ENCODE results near the gene MSH3.

MSH3 gene

GRCh38 chr5:80703291-80703690, 48.8 kb downstream of the MSH3 start:
- TF ChIP-seq CTCF (IDR thresholded peaks at IDR 0.05; ENCODE audit: control insufficient read depth, extremely low read depth, insufficient read depth): no peak
- DNase-seq (ENCODE audit: low read depth): no peak
- H3K4me3 ChIP-seq (ENCODE audit: low read depth, low read length): no peak overlapping the region

GRCh38 chr5:80703747-80704146, 49.3 kb downstream of the MSH3 start:
- TF ChIP-seq CTCF (IDR thresholded peaks at IDR 0.05; ENCODE audit: control insufficient read depth, extremely low read depth, insufficient read depth): no peak
- DNase-seq (ENCODE audit: low read depth): no peak
- H3K4me3 ChIP-seq (ENCODE audit: low read depth, low read length): no peak overlapping the region

- no peak for DNase-seq (ENCODE audit: low read depth)
- TF ChIP-seq CTCF (IDR thresholded peaks at IDR 0.05; ENCODE audit: control insufficient read depth, extremely low read depth, insufficient read depth): no peak
- no peak overlapping the region for H3K4me3 ChIP-seq (ENCODE audit: low read depth, low read length)
Observed at GRCh38 chr5:80704221-80704620, 49.8 kb downstream of the MSH3 start.

GRCh38 chr5:80705216-80705769, 50.8 kb downstream of the MSH3 start:
- TF ChIP-seq CTCF (IDR thresholded peaks at IDR 0.05; ENCODE audit: control insufficient read depth, extremely low read depth, insufficient read depth): no peak
- no peak for DNase-seq (ENCODE audit: low read depth)
- no peak overlapping the region for H3K4me3 ChIP-seq (ENCODE audit: low read depth, low read length)

- TF ChIP-seq CTCF (IDR thresholded peaks at IDR 0.05; ENCODE audit: control insufficient read depth, extremely low read depth, insufficient read depth): no peak
- no peak for DNase-seq (ENCODE audit: low read depth)
- no peak overlapping the region for H3K4me3 ChIP-seq (ENCODE audit: low read depth, low read length)
Observed at GRCh38 chr5:80705801-80706200, 51.3 kb downstream of the MSH3 start.

- no peak for DNase-seq (ENCODE audit: low read depth)
- no peak for TF ChIP-seq CTCF (IDR thresholded peaks at IDR 0.05; ENCODE audit: control insufficient read depth, extremely low read depth, insufficient read depth)
- no peak overlapping the region for H3K4me3 ChIP-seq (ENCODE audit: low read depth, low read length)
Observed at GRCh38 chr5:80706835-80707447, 52.5 kb downstream of the MSH3 start.

- DNase-seq (ENCODE audit: low read depth): no peak
- no peak overlapping the region for H3K4me3 ChIP-seq (ENCODE audit: low read depth, low read length)
- no peak for TF ChIP-seq CTCF (IDR thresholded peaks at IDR 0.05; ENCODE audit: control insufficient read depth, extremely low read depth, insufficient read depth)
Observed at GRCh38 chr5:80707645-80708044, 53.2 kb downstream of the MSH3 start.

All from LNCaP clone FGC (cell line).